Prostate gland (tissue), 2 donors: ENCODE data around the gene CCRL2.
A peak's percentile ranks its signal among the peaks of the same experiment; 100 is the strongest.

Experiments used
- POLR2A ChIP-seq: fragments of 450-650 bp; IDR thresholded peaks from one replicate; pipeline ENCODE4 v1.6.1; 2016; ENCODE audit warnings: antibody characterized with exemption, mild to moderate bottlenecking
- TF ChIP-seq, protein P1 (sequence below), 4 experiments: fragments of 200-600 bp in 2 of 4; fragments of 450-650 bp in 2 of 4; sonication (generic) in 2 of 4; IDR thresholded peaks; 1 replicate in 3 of 4; 2 replicates in 1 of 4; pipeline ENCODE4 v1.5.1; 2016 to 2019; ENCODE audit warnings: antibody characterized with exemption in 4 of 4, mild to moderate bottlenecking in 2 of 4, moderate library complexity in 2 of 4

DNA sequence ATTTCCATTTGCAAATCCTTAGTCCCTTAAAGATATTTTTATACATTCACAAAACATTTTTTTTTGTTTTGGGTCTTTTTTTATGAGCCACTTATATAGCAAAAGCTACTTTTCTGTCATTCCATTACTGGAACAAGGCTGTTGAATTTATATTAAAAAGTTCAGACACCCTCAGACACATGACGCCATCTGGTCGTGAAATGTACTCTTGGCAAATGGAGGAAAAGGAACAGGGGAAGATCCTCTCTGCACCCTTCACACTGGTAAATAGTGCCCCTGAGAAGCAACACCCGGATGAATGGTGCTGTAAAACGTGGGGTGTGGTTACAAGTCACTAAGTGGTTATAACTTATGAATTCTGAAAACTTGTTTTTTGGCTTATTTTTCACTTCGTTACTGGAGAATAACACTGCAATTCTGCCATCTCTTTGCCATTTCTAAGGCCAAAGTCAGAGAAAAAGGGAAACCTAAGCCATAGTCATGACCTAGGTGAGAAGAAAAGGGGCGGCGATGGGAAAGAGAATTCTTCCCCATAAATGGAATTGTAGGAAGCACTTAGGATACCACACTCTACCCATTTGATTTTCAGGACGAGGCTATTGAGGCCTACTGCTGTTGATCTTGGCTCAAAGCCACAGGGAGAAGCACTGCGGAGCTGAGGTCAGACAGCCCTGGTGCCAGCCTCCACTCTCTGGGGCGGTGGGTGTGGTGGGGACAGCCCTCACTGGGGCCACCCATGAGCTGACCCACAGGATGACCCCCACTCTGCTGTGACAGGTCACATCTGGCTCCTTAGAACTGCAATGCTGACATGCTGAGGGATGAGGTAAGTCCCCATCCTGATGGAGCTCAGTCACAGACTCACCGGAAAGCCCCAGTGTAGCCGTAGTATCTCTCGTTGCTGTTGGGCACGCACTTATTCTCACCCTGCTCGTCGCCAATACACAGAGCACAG is 35.8 kb downstream of the CCRL2 start:
- TF ChIP-seq, protein P1, sequence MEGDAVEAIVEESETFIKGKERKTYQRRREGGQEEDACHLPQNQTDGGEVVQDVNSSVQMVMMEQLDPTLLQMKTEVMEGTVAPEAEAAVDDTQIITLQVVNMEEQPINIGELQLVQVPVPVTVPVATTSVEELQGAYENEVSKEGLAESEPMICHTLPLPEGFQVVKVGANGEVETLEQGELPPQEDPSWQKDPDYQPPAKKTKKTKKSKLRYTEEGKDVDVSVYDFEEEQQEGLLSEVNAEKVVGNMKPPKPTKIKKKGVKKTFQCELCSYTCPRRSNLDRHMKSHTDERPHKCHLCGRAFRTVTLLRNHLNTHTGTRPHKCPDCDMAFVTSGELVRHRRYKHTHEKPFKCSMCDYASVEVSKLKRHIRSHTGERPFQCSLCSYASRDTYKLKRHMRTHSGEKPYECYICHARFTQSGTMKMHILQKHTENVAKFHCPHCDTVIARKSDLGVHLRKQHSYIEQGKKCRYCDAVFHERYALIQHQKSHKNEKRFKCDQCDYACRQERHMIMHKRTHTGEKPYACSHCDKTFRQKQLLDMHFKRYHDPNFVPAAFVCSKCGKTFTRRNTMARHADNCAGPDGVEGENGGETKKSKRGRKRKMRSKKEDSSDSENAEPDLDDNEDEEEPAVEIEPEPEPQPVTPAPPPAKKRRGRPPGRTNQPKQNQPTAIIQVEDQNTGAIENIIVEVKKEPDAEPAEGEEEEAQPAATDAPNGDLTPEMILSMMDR (IDR thresholded peaks at IDR 0.05), result peak in 2 of 4 experiments; percentile 55 to 78
- TF ChIP-seq POLR2A, result no peak
